H1 (cell line): Measurements from ENCODE around the gene KRT77. TPM values are rescaled to one million over a fixed set of nuclear protein-coding genes. Genes with fewer than 3 reads are reported as not detected.

ENCODE experiments used
- CTCF ChIA-PET: fragments of 300-600 bp; sonication (Branson Sonifier 250); formaldehyde crosslinking; loops from one replicate; lab custom pipeline; 2021; ENCODE audit not compliant: partially characterized antibody; lab: Charles Lee
- POLR2A ChIA-PET: fragments of 300-600 bp; sonication (Branson Sonifier 250); formaldehyde crosslinking; loops from one replicate; lab custom pipeline; 2021; ENCODE audit warnings: inconsistent platforms; ENCODE audit not compliant: partially characterized antibody; lab: Charles Lee
- DNase-seq, 2 experiments: peaks; one replicate each; pipeline versions ENCODE4 v3.0.0 to v3.0.0-alpha.2; 2010 to 2022; ENCODE audit warnings: low spot score in 2 of 2, low read depth in 1 of 2, mixed read lengths in 1 of 2
- FAIRE-seq: peaks from 2 replicates; lab custom pipeline; 2011; peaks lifted over from hg19 to GRCh38; lab: Jason Lieb, UNC
- H2AFZ ChIP-seq: 2 replicates; pipeline ENCODE4 v1.8.1; 2012; ENCODE audit warnings: low read length, inconsistent platforms
- H2AK5ac ChIP-seq: 2 replicates; pipeline ENCODE4 v1.6.1; 2013; ENCODE audit warnings: low read depth, low read length
- H2BK120ac ChIP-seq: replicated peaks from 2 replicates; pipeline ENCODE3; 2013; ENCODE audit warnings: low read depth, low read length, inconsistent platforms
- H2BK12ac ChIP-seq: 2 replicates; pipeline ENCODE4 v1.6.1; 2013; ENCODE audit warnings: low read depth, low read length
- H2BK15ac ChIP-seq: 2 replicates; pipeline ENCODE4 v1.6.1; 2013; ENCODE audit warnings: low read length
- H2BK20ac ChIP-seq: 2 replicates; pipeline ENCODE4 v1.6.1; 2013; ENCODE audit warnings: low read length
- H2BK5ac ChIP-seq: 2 replicates; pipeline ENCODE4 v1.6.1; 2013; ENCODE audit warnings: low read depth, low read length
- H3K14ac ChIP-seq: 2 replicates; pipeline ENCODE4 v1.6.1; 2013; ENCODE audit warnings: inconsistent platforms; ENCODE audit not compliant: insufficient read length
- H3K18ac ChIP-seq: 2 replicates; pipeline ENCODE4 v1.6.1; 2013; ENCODE audit warnings: low read length; ENCODE audit errors: extremely low read depth
- H3K23ac ChIP-seq: 2 replicates; pipeline ENCODE4 v1.6.1; 2013; ENCODE audit warnings: inconsistent platforms; ENCODE audit not compliant: insufficient read length
- H3K23me2 ChIP-seq: 2 replicates; pipeline ENCODE4 v1.6.1; 2013; ENCODE audit warnings: low read depth, low read length
- H3K27ac ChIP-seq: 2 replicates; pipeline ENCODE4 v1.6.1; 2011; ENCODE audit warnings: low read depth, low read length, inconsistent platforms
- H3K27me3 ChIP-seq, 4 experiments: replicated peaks in 1 of 4; 1 replicate in 1 of 4; 2 replicates in 3 of 4; pipeline versions ENCODE4 v1.6.1 to v1.8.1; 2011 to 2013; ENCODE audit warnings: low read length in 3 of 4, mild to moderate bottlenecking in 3 of 4, inconsistent platforms in 2 of 4, mixed read lengths in 2 of 4, moderate library complexity in 1 of 4; ENCODE audit not compliant: control insufficient read depth in 3 of 4, insufficient read depth in 3 of 4; ENCODE audit errors: extremely low read depth in 1 of 4
- H3K36me3 ChIP-seq, 4 experiments: 2 replicates each; pipeline versions ENCODE4 v1.6.1 to v1.8.1; 2011 to 2013; ENCODE audit warnings: mild to moderate bottlenecking in 4 of 4, low read length in 3 of 4, moderate library complexity in 2 of 4, control low read depth in 1 of 4, inconsistent platforms in 1 of 4; ENCODE audit not compliant: insufficient read depth in 4 of 4, control insufficient read depth in 2 of 4
- H3K4ac ChIP-seq: replicated peaks from 2 replicates; pipeline ENCODE3; 2013; ENCODE audit warnings: low read length, low read depth, mixed read lengths, inconsistent platforms; ENCODE audit not compliant: insufficient read length
- H3K4me1 ChIP-seq, 4 experiments: replicated peaks in 1 of 4; 1 replicate in 1 of 4; 2 replicates in 3 of 4; pipeline versions ENCODE4 v1.6.1 to v1.8.1; 2011 to 2013; ENCODE audit warnings: low read length in 3 of 4, inconsistent platforms in 2 of 4, mixed read lengths in 1 of 4; ENCODE audit not compliant: insufficient read depth in 4 of 4, control insufficient read depth in 3 of 4
- H3K4me2 ChIP-seq, 2 experiments: 2 replicates each; pipeline versions ENCODE4 v1.6.1 to v1.8.1; 2011 to 2013; ENCODE audit warnings: low read depth in 2 of 2, low read length in 2 of 2, control low read depth in 1 of 2, inconsistent platforms in 1 of 2, mild to moderate bottlenecking in 1 of 2; ENCODE audit not compliant: insufficient read depth in 1 of 2
- H3K4me3 ChIP-seq, 4 experiments: fragments of 200-600, 300-600 bp in 1 of 4; sonication (generic), shearing (Covaris generic), sonication (Bioruptor Twin) in 1 of 4; 2 replicates each; pipeline versions ENCODE4 v1.5.1 to v1.8.1; 2011 to 2016; ENCODE audit warnings: low read length in 4 of 4, low read depth in 3 of 4, control low read depth in 2 of 4, inconsistent platforms in 2 of 4, mild to moderate bottlenecking in 2 of 4, mixed read lengths in 1 of 4, moderate library complexity in 1 of 4; ENCODE audit not compliant: insufficient read depth in 2 of 4; ENCODE audit errors: extremely low read depth in 1 of 4
- H3K56ac ChIP-seq: replicated peaks from 2 replicates; pipeline ENCODE3; 2013; ENCODE audit warnings: low read depth, mild to moderate bottlenecking, mixed read lengths, low read length, inconsistent platforms; ENCODE audit not compliant: insufficient read length
- H3K79me1 ChIP-seq: 2 replicates; pipeline ENCODE4 v1.6.1; 2013; ENCODE audit warnings: low read depth, low read length, control low read depth
- H3K79me2 ChIP-seq, 2 experiments: 2 replicates each; pipeline versions ENCODE4 v1.6.1 to v1.8.1; 2012 to 2013; ENCODE audit warnings: low read length in 2 of 2, mild to moderate bottlenecking in 2 of 2, inconsistent platforms in 1 of 2; ENCODE audit not compliant: insufficient read depth in 2 of 2, control insufficient read depth in 1 of 2
- H3K9ac ChIP-seq, 4 experiments: replicated peaks in 1 of 4; 1 replicate in 1 of 4; 2 replicates in 3 of 4; pipeline versions ENCODE4 v1.6.1 to v1.8.1; 2011 to 2013; ENCODE audit warnings: low read depth in 3 of 4, low read length in 3 of 4, control low read depth in 2 of 4, mild to moderate bottlenecking in 2 of 4, moderate library complexity in 2 of 4, inconsistent platforms in 1 of 4; ENCODE audit errors: extremely low read depth in 1 of 4
- H3K9me3 ChIP-seq, 2 experiments: 2 replicates each; pipeline versions ENCODE4 v1.6.1 to v1.8.1; 2012 to 2013; ENCODE audit warnings: mild to moderate bottlenecking in 2 of 2, moderate library complexity in 2 of 2, control low read depth in 1 of 2, inconsistent platforms in 1 of 2, low read depth in 1 of 2, low read length in 1 of 2, mixed read lengths in 1 of 2; ENCODE audit not compliant: insufficient read depth in 2 of 2
- H4K20me1 ChIP-seq, 2 experiments: replicated peaks in 1 of 2; 2 replicates each; pipeline versions ENCODE3 to v1.8.1; 2011 to 2013; ENCODE audit warnings: inconsistent platforms in 2 of 2, low read length in 2 of 2, mild to moderate bottlenecking in 1 of 2; ENCODE audit not compliant: insufficient read depth in 2 of 2, control insufficient read depth in 1 of 2
- H4K5ac ChIP-seq: 2 replicates; pipeline ENCODE4 v1.6.1; 2013; ENCODE audit warnings: low read length, low read depth, mixed read lengths, inconsistent platforms; ENCODE audit not compliant: insufficient read length
- H4K8ac ChIP-seq: 2 replicates; pipeline ENCODE4 v1.8.0; 2013; ENCODE audit warnings: mild to moderate bottlenecking, moderate library complexity, low read length, inconsistent platforms; ENCODE audit not compliant: insufficient read depth; ENCODE audit errors: extremely low read depth
- H4K91ac ChIP-seq: replicated peaks from 2 replicates; pipeline ENCODE3; 2013; ENCODE audit warnings: low read length, mixed read lengths, inconsistent platforms; ENCODE audit not compliant: insufficient read length
- EZH2 ChIP-seq: fragments of 200-600 bp; sonication (generic); IDR thresholded peaks from 2 replicates; pipeline ENCODE4 v1.7.1; 2012; ENCODE audit warnings: low read depth, mild to moderate bottlenecking, moderate library complexity, low read length, inconsistent platforms; ENCODE audit not compliant: severe bottlenecking
- GABPA ChIP-seq: IDR thresholded peaks from 2 replicates; pipeline ENCODE4 v1.6.1; 2011; ENCODE audit warnings: mild to moderate bottlenecking, low read length, moderate library complexity, borderline replicate concordance; ENCODE audit not compliant: insufficient read depth
- SP2 ChIP-seq: IDR thresholded peaks from 2 replicates; pipeline ENCODE4 v1.6.1; 2012; ENCODE audit warnings: mild to moderate bottlenecking, low read length, inconsistent platforms
- TCF12 ChIP-seq: IDR thresholded peaks from 2 replicates; pipeline ENCODE4 v1.6.1; 2011; ENCODE audit warnings: low read depth, mild to moderate bottlenecking, low read length
- TEAD4 ChIP-seq: IDR thresholded peaks from 2 replicates; pipeline ENCODE4 v1.6.1; 2012; ENCODE audit warnings: low read depth, low read length, inconsistent platforms, mixed read lengths
- YY1 ChIP-seq: IDR thresholded peaks from 2 replicates; pipeline ENCODE4 v1.6.1; 2011; ENCODE audit warnings: low read depth, mild to moderate bottlenecking, low read length
- WGBS, 2 experiments: shearing (Covaris generic) in 1 of 2; methylation state at CpG; one replicate each; pipeline versions ENCODE4 v1.1.6 to v1.1.7; 2013 to 2015; ENCODE audit warnings: low lambda C conversion rate in 2 of 2, mixed read lengths in 2 of 2, inconsistent platforms in 1 of 2, low coverage in 1 of 2, missing lambda C conversion rate in 1 of 2; ENCODE audit not compliant: insufficient replicate concordance in 2 of 2, insufficient coverage in 1 of 2, insufficient read length in 1 of 2; ENCODE audit errors: extremely low coverage in 1 of 2, missing lambda C conversion rate in 1 of 2; 5-methylcytosine and 5-hydroxymethylcytosine counted together
- polyA plus RNA-seq, 7 experiments: library from polyadenylated mRNA; depleted of rRNA in 3 of 7; stranded (reverse) in 5 of 7; unstranded in 2 of 7; fragments of >200 nt in 5 of 7; fragments of 200-250 nt in 2 of 7; gene quantifications; 1 replicate in 5 of 7; 2 replicates in 1 of 7; 4 replicates in 1 of 7; pipeline versions ENCODE4 v1.2.1 to v1.2.3, GENCODE V29; 2011 to 2013; ENCODE audit warnings: missing spikeins in 2 of 7, mixed read lengths in 2 of 7
- total RNA-seq: library from RNA; stranded (reverse); fragmentation: NEBNext Ultra II Directional; extraction: Animal tissue kit (Norgen Biotek cat#: 25700); gene quantifications from 2 replicates; pipeline ENCODE4 v1.2.1, GENCODE V29; 2021

Gene KRT77
- total and polyA plus RNA-seq, 2 of the 8 experiments (the other 6 are each of a cell fraction or from before 2014, with no cell fraction given), result 0.02 TPM; not detected in 1

GRCh38 chr12:52690351-52691075, 12.8 kb downstream of the KRT77 start:
- 54% methylated on average over 8 of the region's 8 CpGs; no CpG with 5 or more reads in 1 of the 2 experiments for WGBS, 2 experiments
- H3K56ac ChIP-seq, result no peak overlapping the region
- ChIA-PET CTCF (interaction anchor here (0.7 to 3.8 kb wide), 22 partner anchors 10 to 295 kb away, joined by 3 to 39 read pairs (median 4); partner anchors contain the start of gene KRT1), POLR2A (interaction anchor here (0.6 to 0.9 kb wide), 2 partner anchors 10 to 316 kb away, joined by 3 read pairs; partner anchors contain the start of gene EIF4B)
- FAIRE-seq (no peak), DNase-seq (no peak)
- H3K79me2 ChIP-seq, result no peaks in the 10 kb centered on the region
- 0 out of 2 replicates have a peak overlapping the region, but pooled peaks have one; percentile 1 for H3K18ac ChIP-seq
- no peak overlapping the region for H2BK120ac ChIP-seq
- no peak overlapping the region for H2AK5ac ChIP-seq
- H3K23ac ChIP-seq, result no peak overlapping the region
- H2BK5ac ChIP-seq, result 0 out of 2 replicates have a peak overlapping the region, but pooled peaks have one; percentile 45
- no peaks in the 10 kb centered on the region for H3K36me3 ChIP-seq
- H3K23me2 ChIP-seq, result peaks cover 6% of the 10 kb centered on the region; the same call in 1 of the 2 replicates
- peak overlapping the region in 1 of 4 experiments; percentile 29; a peak in 2 of 7 replicates for H3K9ac ChIP-seq
- no peaks in the 10 kb centered on the region; the same call in 1 of the 2 replicates for H3K79me1 ChIP-seq
- H2AFZ ChIP-seq, result peak overlapping the region; percentile 95
- no peak overlapping the region for H4K5ac ChIP-seq
- no peak overlapping the region for H3K27ac ChIP-seq
- no peak overlapping the region for H3K4ac ChIP-seq
- peaks cover 0 to 30% (median 16%) of the 10 kb centered on the region in 4 experiments; a peak in 6 of 7 replicates for H3K27me3 ChIP-seq
- peaks cover 0 to 9% (median 3%) of the 10 kb centered on the region in 4 experiments; a peak in 2 of 7 replicates for H3K4me1 ChIP-seq
- H3K4me3 ChIP-seq, result peak overlapping the region; percentile 31 to 58 (median 36); a peak in 7 of 8 replicates
- no peak overlapping the region for H3K14ac ChIP-seq
- peaks cover 0 to 2% of the 10 kb centered on the region in 2 experiments for H4K20me1 ChIP-seq
- no peaks in the 10 kb centered on the region for H3K9me3 ChIP-seq
- no peak for TF ChIP-seq YY1
- no peak for TF ChIP-seq EZH2
- no peak for TF ChIP-seq TCF12
- TF ChIP-seq GABPA, result no peak
- TF ChIP-seq SP2, result no peak
- TF ChIP-seq TEAD4, result no peak
- TF ChIP-seq, all 59 proteins: peak for 0
- peak overlapping the region; percentile 49 for H4K91ac ChIP-seq
- 0 out of 2 replicates have a peak overlapping the region, but pooled peaks have one; percentile 64 for H2BK12ac ChIP-seq
- no peak overlapping the region for H2BK15ac ChIP-seq
- peak overlapping the region; percentile 39; the same call in 1 of the 2 replicates for H4K8ac ChIP-seq
- H2BK20ac ChIP-seq, result no peak overlapping the region
- peak overlapping the region; percentile 75 to 79 for H3K4me2 ChIP-seq
